DOHH2 (cell line): ENCODE data around the gene KCNJ6.

Source experiments
- H3F3A ChIP-seq: fragments of 200-600 bp; sonication (generic), shearing (Covaris generic); 2 replicates; pipeline ENCODE4 v1.6.0; 2016; ENCODE audit warnings: antibody characterized with exemption, mild to moderate bottlenecking; ENCODE audit not compliant: control insufficient read depth, insufficient read depth
- H3K27ac ChIP-seq: fragments of 200-600 bp; sonication (generic); 2 replicates; pipeline ENCODE4 v1.5.1; 2014; ENCODE audit warnings: low read depth, mild to moderate bottlenecking, low read length, moderate library complexity
- H3K27me3 ChIP-seq: fragments of 200-600 bp; sonication (generic); 2 replicates; pipeline ENCODE4 v1.6.1; 2014; ENCODE audit warnings: mild to moderate bottlenecking, low read length, mixed read lengths; ENCODE audit not compliant: control insufficient read depth
- H3K36me3 ChIP-seq: fragments of 200-600 bp; sonication (generic); 2 replicates; pipeline ENCODE4 v1.6.1; 2014; ENCODE audit warnings: mild to moderate bottlenecking, low read length, moderate library complexity, mixed read lengths; ENCODE audit not compliant: control insufficient read depth
- H3K4me1 ChIP-seq: fragments of 200-600 bp; sonication (generic); 2 replicates; pipeline ENCODE4 v1.6.1; 2014; ENCODE audit warnings: mild to moderate bottlenecking, low read length, mixed read lengths; ENCODE audit not compliant: control insufficient read depth
- H3K4me2 ChIP-seq: fragments of 200-600 bp; sonication (generic); 2 replicates; pipeline ENCODE4 v1.6.0; 2014; ENCODE audit warnings: mild to moderate bottlenecking, low read length, moderate library complexity
- H3K4me3 ChIP-seq: fragments of 200-600 bp; sonication (generic); 2 replicates; pipeline ENCODE4 v1.5.1; 2014; ENCODE audit warnings: mild to moderate bottlenecking, low read length, mixed read lengths
- H3K79me2 ChIP-seq: fragments of 200-600 bp; sonication (generic); 2 replicates; pipeline ENCODE4 v1.6.1; 2014; ENCODE audit warnings: mild to moderate bottlenecking, low read length, mixed read lengths; ENCODE audit not compliant: control insufficient read depth
- H3K9me2 ChIP-seq: fragments of 200-600 bp; sonication (generic); replicated peaks from 2 replicates; pipeline ENCODE4 v1.6.1; 2014; ENCODE audit warnings: mild to moderate bottlenecking, low read length, mixed read lengths; ENCODE audit not compliant: control insufficient read depth
- H3K9me3 ChIP-seq: fragments of 200-600 bp; sonication (generic); 2 replicates; pipeline ENCODE4 v1.6.1; 2014; ENCODE audit warnings: antibody characterized with exemption, low read length, mixed read lengths; ENCODE audit not compliant: control insufficient read depth, insufficient read depth
- H4K20me1 ChIP-seq: fragments of 200-600 bp; sonication (generic); 2 replicates; pipeline ENCODE4 v1.6.0; 2014; ENCODE audit warnings: low read depth, mild to moderate bottlenecking, antibody characterized with exemption, low read length, moderate library complexity; ENCODE audit not compliant: control insufficient read depth, insufficient read depth
- CTCF ChIP-seq: fragments of 200-600 bp; sonication (generic); IDR thresholded peaks from one replicate; pipeline ENCODE4 v1.5.1; 2014; ENCODE audit warnings: antibody characterized with exemption, mild to moderate bottlenecking, low read depth, low read length; ENCODE audit not compliant: poor library complexity, severe bottlenecking
- EZH2phosphoT487 ChIP-seq: fragments of 200-600 bp; sonication (generic); IDR thresholded peaks from 2 replicates; pipeline ENCODE4 v1.6.1; 2017; ENCODE audit warnings: borderline replicate concordance, mild to moderate bottlenecking, antibody characterized with exemption, low read length, moderate library complexity, mixed read lengths

Gene KCNJ6

GRCh38 chr21:37673801-37674575 is 242.3 kb downstream of the KCNJ6 start:
- Histone ChIP-seq H3K4me1 (no peaks in the 10 kb centered on the region), H3K9me2 (no peaks in the 10 kb centered on the region), H3F3A (no peaks in the 10 kb centered on the region), H3K79me2 (no peaks in the 10 kb centered on the region), H3K9me3 (no peaks in the 10 kb centered on the region), H3K4me3 (no peak overlapping the region), H3K27me3 (peaks cover 18% of the 10 kb centered on the region), H4K20me1 (no peaks in the 10 kb centered on the region), H3K27ac (no peak overlapping the region), H3K36me3 (no peaks in the 10 kb centered on the region), H3K4me2 (no peak overlapping the region)
- TF ChIP-seq EZH2phosphoT487 = no peak
- no peak for TF ChIP-seq CTCF

- Histone ChIP-seq H3K36me3 (no peaks in the 10 kb centered on the region), H3K79me2 (no peaks in the 10 kb centered on the region), H3K27ac (no peak overlapping the region), H3K9me3 (no peaks in the 10 kb centered on the region), H3K4me1 (no peaks in the 10 kb centered on the region), H3F3A (no peaks in the 10 kb centered on the region), H3K4me2 (no peak overlapping the region), H4K20me1 (no peaks in the 10 kb centered on the region), H3K27me3 (peaks cover 18% of the 10 kb centered on the region), H3K4me3 (no peak overlapping the region), H3K9me2 (no peaks in the 10 kb centered on the region)
- TF ChIP-seq CTCF (no peak), EZH2phosphoT487 (no peak)
Observed at GRCh38 chr21:37671381-37671780, 244.9 kb downstream of the KCNJ6 start.

- H3K4me2 ChIP-seq = no peak overlapping the region
Observed at GRCh38 chr21:37670883-37671282, 245.4 kb downstream of the KCNJ6 start.

More at GRCh38 chr21:37670883-37671282, 245.4 kb downstream of the KCNJ6 start:
- peaks cover 18% of the 10 kb centered on the region for H3K27me3 ChIP-seq
- H3K4me1 ChIP-seq = no peaks in the 10 kb centered on the region
- no peak for TF ChIP-seq EZH2phosphoT487
- no peak for TF ChIP-seq CTCF
- H3K9me2 ChIP-seq = no peaks in the 10 kb centered on the region
- no peaks in the 10 kb centered on the region for H3K36me3 ChIP-seq
- H3K4me3 ChIP-seq = no peak overlapping the region
- no peaks in the 10 kb centered on the region for H4K20me1 ChIP-seq
- no peaks in the 10 kb centered on the region for H3K79me2 ChIP-seq
- H3K9me3 ChIP-seq = no peaks in the 10 kb centered on the region
- H3F3A ChIP-seq = no peaks in the 10 kb centered on the region
- no peak overlapping the region for H3K27ac ChIP-seq
